ENCODE data around the gene EFNA5.
"Not testable (repeated sequence)": the region's sequence is repeated elsewhere in the genome, so short reads cannot be mapped to it uniquely, and the experiment has no call there.

The EFNA5 gene

DNA sequence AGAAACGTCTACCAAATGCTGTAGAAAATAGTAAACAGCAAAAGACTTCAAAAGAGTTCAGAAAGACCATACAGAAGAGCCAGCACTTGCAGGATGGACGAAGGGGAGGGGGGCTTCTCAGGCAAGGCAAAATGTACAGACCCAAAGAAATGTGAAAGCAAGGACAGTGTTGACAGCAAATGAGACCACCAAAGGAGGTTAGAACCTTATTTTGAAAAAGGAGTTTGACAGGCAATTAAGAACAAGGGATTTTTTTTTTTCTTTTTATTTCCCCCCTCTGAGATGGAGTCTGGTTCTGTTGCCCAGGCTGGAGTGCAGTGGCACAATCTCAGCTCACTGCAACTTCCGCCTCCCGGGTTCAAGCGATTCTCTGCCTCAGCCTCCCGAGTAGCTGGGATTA, 223.2 kb downstream of the EFNA5 start:
- no peak for DNase-seq

DNA sequence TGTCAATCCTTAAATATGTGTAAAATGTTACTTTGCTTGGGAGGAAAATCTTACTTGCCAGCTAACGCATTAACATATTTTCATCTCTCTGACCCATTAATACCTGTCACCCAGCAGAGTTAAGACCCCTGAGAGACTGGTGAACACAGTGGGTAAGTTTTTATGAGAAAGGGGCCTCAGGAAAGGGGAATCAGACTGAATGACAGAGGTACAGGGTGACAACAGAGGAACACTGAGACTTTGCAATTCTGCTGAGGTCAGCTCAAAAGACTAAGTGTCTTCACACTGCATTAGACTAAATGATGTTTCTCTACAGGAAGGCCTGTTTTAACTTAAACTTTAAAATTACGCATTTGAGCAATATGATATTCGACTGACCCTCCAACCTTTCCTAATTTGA, 223.8 kb downstream of the EFNA5 start:
- no peak for DNase-seq

DNA sequence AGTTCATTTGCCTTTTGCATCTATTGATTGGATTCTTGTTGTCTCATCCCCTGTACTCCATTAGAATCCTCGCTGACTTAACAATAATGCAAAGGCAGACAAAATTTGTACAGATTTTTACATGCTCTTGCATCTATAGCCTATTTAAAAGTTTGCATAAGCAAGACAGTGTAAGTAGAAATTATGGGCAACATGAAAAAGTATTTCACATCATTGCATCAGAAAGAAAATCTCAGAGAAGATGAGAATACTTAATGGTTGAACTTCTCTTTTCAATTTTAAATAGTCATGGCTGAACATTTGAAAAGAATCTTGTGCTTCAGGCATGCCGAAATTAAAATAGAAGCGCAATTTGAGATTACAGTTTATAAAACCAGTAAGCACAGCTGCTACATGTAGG, 226.4 kb downstream of the EFNA5 start:
- no peak for DNase-seq

DNA sequence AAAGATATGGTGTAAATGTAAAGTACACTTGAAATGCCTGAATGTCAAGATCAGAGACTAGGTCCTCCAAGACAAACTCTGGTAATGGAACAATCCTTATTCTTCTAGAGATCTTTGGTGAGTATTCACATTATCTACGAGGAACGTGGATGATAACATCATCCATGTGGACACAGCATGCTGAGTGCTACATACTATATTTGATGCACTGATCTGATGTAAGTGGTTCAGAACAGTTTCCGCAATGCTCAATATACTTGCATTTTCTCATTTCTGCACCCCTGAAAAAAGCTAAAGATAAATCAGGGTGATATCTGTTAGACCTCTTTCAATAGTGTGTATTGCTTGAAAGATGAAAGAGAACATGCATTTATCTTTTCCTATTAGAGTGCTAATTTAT, 226.8 kb downstream of the EFNA5 start:
- no peak for DNase-seq

DNA sequence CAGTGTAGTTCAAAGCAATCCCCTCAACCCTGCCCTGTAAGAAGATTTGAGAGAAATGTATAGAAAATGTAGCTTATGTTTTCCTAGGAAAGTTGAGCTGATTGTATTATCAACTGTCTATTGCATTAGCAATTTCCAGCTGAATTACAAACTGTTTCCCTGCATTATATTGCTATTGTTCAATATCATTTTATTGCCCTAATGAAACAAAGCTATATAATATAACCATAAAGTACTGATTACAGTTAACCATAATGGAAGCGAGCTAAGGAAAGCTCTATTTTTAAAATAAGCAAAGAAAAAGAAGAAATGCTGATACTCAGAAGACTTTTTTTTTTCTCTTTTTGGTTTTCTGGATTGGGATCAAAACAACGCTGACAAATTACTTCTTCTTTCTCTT, 228.3 kb downstream of the EFNA5 start:
- DNase-seq = no peak

DNA sequence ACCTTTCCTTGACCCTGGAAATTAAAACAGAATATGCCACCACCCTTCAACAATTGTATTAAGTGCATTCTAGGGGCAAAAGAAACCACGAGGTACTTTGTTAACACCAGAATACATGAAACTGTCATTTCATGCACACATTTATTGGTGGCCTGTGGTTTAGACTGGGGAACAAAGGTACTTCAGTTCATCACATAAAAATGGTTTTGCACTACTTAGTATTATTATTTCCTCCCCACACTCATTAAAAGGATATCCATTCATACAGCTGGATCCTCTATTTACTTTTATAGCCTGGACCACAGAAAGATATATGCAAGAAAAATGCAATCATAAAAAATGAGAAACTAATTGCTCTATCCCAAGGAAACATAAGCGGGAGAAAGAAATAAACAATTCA, 230.9 kb downstream of the EFNA5 start:
- no peak for DNase-seq

DNA sequence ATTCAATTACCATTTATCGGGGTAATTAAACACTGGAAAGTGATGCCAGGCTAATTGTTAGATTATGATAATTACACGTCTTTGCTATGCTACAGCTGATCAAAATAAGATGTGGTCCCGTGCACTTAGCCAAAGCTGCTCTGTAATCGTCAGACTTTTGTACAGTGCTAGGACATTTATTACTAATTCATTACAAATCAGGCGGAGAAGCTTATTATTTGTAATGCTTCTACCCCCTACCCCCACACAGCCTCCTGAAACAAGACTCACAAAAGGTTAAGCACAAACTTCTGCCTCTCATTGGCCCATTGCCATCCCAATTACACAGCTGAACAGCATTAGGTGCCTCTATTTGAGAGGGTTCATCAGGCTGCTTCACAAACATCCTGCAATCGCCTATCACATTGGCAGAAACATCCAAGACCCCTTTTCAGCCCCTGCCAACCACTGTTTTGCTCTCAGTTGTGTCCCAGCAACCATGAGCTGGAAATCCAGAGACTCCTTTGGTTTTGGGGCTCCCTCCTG, 232.7 kb downstream of the EFNA5 start:
- no peak for DNase-seq

DNA sequence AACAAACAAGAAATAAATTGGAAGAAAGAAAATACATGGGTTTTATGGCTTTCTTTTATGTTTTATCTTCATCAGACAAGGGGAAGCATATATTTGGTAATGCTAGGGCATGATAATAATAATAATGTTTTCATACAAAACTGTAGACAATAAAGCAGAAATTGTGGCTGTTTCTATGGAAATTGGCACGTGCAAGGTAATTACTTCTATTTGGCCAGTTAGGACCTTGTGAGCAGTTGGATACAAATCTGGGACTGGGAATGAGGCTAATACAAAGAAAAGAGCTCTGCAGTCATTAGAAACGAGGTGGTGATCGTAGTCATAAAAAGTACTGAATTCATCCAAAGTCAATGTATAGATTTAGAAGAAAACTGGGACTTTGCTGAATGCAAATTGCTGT, 233.6 kb downstream of the EFNA5 start:
- no peak for DNase-seq

DNA sequence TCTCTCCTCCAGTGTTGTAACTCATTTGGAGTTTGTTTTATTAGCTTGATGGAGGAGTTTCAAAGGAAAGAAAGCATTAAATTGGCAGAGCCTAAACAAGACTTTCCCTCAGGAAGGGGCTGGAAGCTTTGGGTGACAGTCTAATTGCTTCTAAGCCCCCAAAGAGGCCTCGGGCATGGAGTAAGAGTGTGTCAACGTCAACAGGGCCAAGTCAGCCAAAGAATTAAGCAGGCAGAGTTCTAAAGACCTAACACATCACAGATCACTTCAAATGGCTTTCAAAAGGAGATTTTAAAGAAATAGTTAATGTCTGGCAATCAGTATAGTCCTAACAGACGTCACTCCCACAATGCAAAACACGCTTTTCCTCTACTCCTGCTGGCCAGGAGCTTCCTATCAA, 234.5 kb downstream of the EFNA5 start:
- DNase-seq = no peak

DNA sequence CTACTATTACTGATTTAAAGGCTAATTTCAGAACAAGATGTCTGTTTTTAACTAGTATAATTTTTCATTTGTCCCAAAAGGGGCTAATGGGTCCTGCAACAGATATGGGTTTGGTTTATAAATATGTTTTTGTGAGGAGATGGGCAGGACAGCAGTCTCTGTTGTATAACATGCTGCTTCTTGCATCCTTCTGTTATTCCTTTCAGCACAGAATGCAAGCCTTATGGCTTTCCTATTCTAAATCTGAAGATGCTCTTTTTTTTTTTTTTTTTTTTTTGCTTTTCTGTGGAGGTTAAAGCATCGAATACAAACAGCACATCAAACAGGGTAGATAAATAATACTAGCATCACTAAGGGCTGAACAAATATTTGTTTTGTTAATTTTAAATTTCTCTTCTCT, 235.7 kb downstream of the EFNA5 start:
- DNase-seq = no peak

DNA sequence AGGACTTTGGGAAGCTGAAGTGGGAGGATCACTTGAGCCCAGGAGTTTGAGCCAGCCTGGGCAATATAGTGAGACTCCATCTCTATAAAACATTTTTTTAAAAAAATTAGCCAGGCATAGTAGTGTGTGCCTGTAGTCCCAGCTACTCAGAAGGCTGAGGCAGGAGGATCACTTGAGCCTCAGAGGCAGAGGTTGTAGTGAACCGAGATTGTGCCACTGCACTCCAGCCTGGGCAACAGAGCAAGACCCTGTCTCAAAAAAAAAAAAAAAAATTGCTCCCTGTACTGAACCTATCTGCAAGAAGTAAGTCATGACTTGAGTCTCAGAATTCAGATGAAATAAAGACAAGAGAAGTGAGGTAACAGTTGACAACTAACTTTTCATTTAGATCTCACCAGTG, 237.1 kb downstream of the EFNA5 start:
- DNase-seq = not testable (repeated sequence)

DNA sequence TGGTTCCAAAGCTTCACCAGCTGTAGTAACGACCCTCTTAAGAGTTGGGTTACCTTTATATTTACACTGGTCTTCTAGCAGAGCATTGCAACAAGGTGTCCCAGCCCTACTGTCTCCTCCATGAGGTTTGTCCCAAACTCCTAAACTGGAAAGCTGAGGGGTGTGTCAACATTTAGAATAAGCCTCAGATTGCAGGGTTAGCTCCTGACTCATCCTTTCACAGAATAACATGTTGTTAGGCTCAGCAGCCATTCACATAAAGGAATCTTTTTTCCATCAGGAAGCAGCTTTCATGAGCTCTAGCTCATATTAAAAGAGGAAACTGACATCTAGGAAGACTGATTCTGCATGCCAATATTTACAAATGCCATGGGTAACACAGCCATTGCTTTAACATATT, 238.7 kb downstream of the EFNA5 start:
- no peak for DNase-seq

DNA sequence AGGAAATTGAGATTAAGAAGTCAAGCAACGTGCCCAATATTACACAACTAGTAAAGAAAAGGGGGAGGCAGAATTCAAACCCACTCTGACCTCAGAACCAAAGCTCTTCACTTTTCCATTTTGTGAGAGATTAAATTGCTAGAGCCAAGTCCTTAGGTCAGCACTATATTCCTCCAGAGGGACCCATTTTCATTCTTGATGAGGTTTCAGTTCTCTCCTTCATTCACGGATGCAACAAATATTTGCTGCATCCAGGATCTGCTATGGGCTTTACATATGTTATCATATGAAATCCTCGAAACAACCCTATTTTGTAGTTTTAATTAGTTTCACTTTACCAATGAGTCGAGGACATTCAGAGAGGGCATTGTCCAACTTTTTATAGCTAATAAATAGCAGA, 239.2 kb downstream of the EFNA5 start:
- DNase-seq = no peak

DNA sequence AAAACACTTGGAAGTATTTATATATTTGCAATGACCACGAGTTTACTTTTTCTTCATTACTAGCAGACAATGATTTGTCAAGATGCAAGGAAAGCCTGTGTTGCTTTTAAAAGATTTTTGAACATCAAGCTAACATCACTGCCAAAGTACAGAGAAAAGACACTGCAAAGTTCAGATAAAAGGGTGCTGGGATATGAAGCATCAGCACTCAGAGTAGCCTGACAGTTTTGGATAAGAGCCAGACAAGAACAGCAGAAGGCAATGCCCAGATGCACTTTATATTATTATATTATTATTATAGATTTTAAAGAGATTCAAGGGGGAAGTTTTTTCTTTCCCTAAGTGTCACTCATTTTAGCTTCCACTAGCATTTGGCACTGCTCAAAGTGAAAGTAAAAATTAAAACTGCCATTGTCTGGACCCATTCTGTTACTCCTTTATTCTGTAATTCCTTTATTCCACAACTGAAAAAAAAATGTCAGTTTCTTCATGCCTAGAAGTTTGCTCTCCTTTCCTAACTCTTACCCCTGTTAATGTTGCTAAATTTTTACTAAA, 240.6 kb downstream of the EFNA5 start:
- DNase-seq = no peak

DNA sequence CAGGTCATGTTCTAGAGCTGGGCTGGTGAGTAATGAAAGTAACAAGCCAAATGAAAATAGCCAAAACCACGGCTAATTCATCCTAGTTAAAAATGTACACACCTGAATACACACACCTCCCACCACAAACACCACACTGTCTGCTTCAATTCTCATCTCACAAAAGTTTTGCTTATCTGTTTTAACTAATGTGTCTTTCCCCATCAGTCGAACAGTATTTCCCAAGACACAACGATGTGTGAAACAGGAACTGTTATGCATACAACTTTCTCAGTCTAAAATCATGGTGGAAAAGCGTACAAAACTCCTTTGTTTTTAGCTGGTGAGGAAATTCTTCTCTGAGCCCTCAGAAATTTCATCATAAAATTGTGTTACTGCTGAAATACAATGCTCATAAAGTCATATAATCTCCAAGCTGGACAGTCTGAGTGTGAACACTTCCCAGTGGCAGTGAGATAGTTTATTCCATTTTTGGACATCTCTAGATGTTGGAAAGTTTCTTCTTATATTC, 242.4 kb downstream of the EFNA5 start:
- no peak for DNase-seq

DNA sequence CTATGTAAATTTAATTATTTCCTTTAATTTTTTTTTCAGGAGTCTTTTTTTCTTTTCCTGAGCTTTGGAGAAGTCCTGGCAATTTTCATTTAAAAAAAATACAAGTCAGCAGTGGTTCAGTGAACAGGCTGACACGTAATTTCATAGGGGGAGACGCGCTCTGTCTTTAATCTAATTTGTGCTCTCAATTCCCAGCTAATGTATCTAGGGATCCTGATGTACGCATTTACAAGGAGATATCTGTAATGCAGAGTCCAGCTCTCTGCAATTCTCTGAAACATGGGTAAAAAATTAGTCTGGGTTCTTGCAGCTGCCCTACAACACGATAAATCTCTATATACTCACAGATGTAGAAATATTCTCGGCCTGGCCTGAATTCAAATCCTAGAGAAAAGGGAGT, 243.9 kb downstream of the EFNA5 start:
- no peak for DNase-seq

DNA sequence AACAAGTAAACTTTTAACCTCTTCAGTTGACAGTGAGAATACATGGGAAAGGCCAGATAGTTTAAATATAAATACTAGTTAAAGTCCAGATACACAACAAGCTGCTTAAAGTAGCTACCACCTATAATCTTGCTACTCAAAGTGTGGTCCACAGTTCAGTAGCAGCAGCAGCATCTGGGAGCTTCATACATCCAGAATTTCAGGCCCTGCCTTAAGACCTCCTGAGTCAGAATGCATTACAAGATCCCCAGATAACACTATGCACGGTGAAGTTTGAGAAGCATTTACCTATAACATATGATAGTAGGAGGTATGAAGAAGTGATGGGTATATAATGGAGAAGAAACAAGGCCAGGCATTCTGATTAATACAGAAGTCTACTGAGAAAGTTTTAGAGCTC, 244.5 kb downstream of the EFNA5 start:
- no peak for DNase-seq

DNA sequence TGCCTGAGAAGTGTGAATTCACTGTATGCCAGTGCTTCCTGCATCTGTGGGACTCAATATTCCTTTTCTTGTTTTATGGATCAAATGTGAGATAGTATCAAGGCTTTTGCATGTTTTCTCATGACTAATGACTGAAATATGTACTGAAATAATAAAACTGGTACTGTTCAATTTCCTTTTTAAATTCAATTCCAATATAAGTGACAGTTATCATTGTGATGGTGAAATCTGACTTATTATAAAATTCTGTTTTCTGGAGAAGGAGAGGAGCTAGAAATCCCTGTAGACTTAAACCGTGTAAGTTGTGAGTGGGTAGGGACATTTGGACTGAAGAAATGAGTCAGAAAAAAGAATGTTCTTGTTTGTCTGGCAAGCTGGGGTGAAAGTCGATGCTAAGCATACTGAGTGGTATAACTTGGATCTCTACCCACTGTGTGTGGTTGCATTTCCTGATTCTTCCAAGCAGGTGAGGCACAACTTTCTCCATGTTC, 245.2 kb downstream of the EFNA5 start:
- no peak for DNase-seq

DNA sequence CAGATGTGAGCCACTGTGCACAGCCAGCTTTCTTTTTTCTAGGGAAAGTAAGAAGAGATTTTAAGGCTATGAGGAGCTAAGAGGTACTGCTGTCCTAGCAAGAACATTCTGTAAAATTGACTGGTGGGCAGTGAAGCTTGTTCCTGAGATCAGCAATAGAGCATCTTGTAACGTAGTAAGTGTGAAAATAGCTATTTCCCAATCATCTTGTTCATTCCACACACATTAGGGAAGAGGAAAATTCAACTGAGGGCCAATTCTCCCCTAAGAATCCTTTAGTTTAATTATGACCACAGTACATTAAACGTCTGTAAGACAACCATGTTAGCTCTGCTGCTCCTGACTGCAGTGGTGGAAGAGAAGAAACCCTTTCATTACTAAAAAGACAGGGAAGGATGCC, 246.2 kb downstream of the EFNA5 start:
- no peak for DNase-seq

DNA sequence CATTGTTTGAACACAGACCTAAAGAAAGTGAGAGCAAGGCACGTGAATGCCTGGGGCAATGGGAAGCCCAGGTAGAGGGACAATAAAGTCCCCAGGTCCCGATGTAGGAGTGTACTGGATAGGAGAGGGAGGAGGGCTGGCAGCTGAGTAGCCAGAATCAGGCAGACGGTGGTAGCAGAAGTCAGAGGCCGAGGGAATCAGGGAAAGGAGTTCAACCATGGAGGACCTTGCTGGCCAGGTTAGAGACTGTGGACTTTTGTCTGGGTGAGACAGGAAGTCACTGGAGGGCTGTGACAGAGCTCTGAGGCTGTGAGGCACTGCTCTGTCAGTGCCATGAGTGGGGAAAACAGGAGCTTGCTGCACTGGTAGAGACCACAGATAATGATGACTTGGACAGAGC, 248.2 kb downstream of the EFNA5 start:
- no peak for DNase-seq

DNA sequence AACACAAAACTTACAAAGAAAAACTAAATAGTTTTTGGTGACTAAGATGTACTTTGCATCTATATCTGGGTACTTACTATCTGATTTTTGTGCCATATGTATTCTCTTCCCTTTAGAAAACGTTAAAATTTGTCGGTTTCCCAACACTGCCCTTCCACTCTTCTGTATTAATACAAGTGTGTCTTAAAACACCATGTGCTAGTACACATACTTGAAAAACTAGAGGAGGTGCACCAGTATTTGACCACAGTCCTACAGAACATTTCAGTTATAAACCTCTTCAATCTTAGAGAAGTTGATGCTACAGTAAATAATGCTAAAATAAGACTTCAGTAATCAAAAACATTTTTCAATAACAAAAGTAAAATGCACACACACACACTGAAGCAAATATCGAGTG, 251.2 kb downstream of the EFNA5 start:
- DNase-seq = no peak

DNA sequence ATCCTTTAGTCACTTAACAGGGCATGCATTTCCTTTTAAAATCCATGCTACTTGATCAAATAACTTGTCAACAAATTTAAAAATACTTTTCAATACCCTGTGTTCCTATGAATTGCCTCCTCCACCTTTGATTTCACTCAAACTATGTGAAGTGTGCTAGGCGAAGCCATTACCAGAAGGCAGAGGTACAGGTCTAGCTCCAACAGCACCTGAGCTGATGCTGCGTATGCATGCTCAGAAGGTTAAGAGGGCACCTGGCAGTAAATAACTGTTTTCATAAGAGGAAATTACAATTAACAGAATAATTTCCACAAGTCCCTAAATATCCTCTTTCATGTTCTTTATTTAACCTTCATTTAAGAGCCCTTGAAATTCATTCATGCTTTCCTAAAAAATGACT, 251.8 kb downstream of the EFNA5 start:
- no peak for DNase-seq

DNA sequence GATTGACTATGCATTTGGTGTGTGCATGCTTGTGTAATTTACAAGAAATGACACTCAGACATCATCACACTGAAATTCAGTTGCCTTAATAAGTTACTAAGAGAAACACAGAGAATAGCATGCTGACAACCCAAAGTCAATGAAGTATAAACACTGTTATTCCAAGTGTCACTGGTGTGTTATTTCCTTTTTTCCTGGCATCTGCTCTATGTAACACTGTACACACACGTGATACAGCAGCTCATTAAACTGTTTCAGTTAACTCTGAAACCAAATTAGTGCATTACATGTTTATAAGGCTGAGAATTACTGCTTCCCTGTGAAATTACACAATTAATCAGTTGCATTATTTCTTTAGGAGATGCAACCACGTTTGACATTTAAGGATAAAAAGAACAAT, 252.7 kb downstream of the EFNA5 start:
- no peak for DNase-seq

DNA sequence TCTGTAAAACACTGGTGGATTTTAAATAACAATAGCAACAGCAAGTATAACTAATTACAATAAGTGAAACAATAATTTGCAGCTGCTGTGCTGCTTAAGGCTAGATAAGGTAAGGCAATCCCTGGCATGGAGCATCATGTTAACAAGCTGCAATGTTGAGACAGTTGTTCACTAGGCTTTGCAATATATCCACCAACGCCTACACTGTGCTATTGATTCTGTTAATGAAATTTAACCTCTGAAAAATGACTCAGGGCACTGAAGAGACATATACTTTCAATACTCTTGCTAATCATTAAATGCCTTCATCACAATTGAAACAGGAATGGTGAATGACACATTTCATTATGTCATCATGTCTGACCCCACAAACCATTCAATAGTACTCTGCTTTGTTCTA, 255.0 kb downstream of the EFNA5 start:
- no peak for DNase-seq

DNA sequence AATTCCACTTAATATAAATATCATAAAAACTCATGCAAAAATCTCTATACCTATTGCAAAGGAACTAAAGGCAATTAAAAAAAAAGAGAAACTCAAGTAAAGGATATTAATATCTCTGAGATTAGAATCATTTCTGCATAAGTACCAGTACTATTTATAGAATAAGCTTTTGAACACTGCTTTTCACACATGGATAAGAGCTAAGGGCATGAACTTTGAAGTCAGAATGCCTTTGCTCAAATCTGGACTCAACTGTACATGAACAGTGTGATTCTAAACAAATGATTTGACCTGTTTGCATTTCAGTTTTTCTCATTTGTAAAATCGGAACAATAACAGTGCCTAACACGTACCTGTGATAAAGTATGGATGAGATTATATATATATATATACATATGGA, 255.9 kb downstream of the EFNA5 start:
- no peak for DNase-seq

Measured in GF-D8 (cell line).